BE2C (cell line): ENCODE measurements around the gene GIGYF1.
"Not testable (repeated sequence)": the region's sequence is repeated elsewhere in the genome, so short reads cannot be mapped to it uniquely, and the experiment has no call there.

Source experiments
- DNase-seq: peaks from one replicate; pipeline ENCODE4 v3.0.0-alpha.2; 2020
- H3K27me3 ChIP-seq: fragments of 250-450 bp; sonication (Bioruptor Pico); 2 replicates; pipeline ENCODE4 v1.5.1; 2020; ENCODE audit warnings: mild to moderate bottlenecking
- H3K36me3 ChIP-seq: fragments of 250-450 bp; sonication (Bioruptor Pico); 2 replicates; pipeline ENCODE4 v1.5.1; 2020; ENCODE audit warnings: mild to moderate bottlenecking
- H3K4me1 ChIP-seq: fragments of 250-450 bp; sonication (Bioruptor Pico); 2 replicates; pipeline ENCODE4 v1.5.1; 2020
- H3K4me3 ChIP-seq: 2 replicates; pipeline ENCODE4 v1.5.1; 2011; ENCODE audit warnings: low read depth, low read length
- H3K9me3 ChIP-seq: fragments of 250-450 bp; sonication (Bioruptor Pico); 2 replicates; pipeline ENCODE4 v1.5.1; 2020
- TF ChIP-seq, protein P1 (sequence below): IDR thresholded peaks from 2 replicates; pipeline ENCODE4 v1.5.1; 2012; ENCODE audit warnings: mild to moderate bottlenecking, low read depth, low read length

The GIGYF1 gene

DNA sequence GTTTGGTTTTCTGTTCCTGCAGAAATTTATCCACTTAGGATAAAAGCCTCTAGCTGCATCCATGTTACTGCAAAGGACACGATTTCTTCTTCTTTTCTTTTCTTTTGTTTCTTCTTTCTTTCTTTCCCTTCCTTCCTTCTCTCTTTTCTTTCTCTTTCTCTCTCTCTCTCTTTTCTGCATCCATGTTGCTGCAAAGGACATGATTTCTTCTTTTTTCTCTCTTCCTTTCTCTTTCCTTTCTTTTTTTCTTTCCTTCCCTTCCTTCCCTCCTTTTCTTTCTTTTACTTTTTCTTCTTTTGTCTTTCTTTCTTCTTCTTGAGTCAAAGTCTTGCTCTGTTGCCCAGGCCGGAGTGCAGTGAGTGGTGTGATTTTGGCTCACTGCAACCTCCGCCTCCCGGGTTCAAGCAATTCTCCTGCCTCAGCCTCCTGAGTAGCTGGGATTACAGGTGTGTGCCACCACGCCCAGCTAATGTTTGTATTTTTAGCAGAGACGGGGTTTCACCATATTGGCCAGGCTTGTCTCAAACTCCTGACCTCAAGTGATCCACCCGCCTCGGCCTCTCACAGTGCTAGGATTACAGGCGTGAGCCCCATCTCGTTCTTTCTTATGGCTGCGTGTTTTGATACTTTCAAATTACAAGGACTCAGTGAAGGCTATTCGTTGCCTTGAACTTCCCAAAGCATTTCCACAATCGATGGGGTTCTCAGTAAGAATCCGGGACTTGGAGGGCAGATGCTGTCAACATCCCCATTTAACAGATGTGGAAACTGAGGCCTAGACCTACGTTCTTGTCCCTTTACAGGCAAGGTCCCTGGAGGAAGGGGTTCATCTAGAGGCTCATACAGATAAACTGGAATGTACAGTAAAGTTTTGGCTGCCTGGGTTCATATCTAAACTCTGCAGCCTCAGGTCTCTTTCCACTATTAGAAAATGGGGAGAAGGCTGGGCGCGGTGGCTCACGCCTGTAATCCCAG is 22.4 kb downstream of the GIGYF1 start:
- H3K4me1 ChIP-seq, result no peaks in the 10 kb centered on the region
- no peak overlapping the region for H3K4me3 ChIP-seq
- DNase-seq, result no peak
- TF ChIP-seq, protein P1, sequence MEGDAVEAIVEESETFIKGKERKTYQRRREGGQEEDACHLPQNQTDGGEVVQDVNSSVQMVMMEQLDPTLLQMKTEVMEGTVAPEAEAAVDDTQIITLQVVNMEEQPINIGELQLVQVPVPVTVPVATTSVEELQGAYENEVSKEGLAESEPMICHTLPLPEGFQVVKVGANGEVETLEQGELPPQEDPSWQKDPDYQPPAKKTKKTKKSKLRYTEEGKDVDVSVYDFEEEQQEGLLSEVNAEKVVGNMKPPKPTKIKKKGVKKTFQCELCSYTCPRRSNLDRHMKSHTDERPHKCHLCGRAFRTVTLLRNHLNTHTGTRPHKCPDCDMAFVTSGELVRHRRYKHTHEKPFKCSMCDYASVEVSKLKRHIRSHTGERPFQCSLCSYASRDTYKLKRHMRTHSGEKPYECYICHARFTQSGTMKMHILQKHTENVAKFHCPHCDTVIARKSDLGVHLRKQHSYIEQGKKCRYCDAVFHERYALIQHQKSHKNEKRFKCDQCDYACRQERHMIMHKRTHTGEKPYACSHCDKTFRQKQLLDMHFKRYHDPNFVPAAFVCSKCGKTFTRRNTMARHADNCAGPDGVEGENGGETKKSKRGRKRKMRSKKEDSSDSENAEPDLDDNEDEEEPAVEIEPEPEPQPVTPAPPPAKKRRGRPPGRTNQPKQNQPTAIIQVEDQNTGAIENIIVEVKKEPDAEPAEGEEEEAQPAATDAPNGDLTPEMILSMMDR, result no peak
- H3K9me3 ChIP-seq, result no peaks in the 10 kb centered on the region
- no peaks in the 10 kb centered on the region for H3K27me3 ChIP-seq
- H3K36me3 ChIP-seq, result peaks cover 2% of the 10 kb centered on the region

DNA sequence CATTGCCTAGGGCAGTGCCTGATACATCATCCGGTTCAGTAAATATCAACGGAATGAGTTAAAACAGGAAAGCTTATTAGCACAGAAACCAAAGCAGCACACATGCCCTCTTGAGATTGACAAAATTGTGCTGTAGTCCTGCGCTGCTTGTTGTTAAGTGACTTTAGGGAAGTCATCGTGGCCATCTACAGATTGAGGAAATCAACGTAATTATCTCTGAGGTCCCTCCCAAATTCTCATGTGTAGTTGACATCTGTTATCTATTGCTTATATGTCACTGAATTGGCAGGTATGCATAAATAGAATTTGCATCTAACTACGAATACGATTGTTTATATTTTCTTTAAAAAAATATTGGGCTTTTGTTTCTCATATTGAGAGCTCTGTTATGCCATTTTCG is 24.0 kb downstream of the GIGYF1 start:
- Histone ChIP-seq H3K4me3 (no peak overlapping the region), H3K9me3 (no peaks in the 10 kb centered on the region), H3K4me1 (no peaks in the 10 kb centered on the region), H3K27me3 (no peaks in the 10 kb centered on the region), H3K36me3 (no peaks in the 10 kb centered on the region)
- TF ChIP-seq, protein P1, result no peak
- no peak for DNase-seq

DNA sequence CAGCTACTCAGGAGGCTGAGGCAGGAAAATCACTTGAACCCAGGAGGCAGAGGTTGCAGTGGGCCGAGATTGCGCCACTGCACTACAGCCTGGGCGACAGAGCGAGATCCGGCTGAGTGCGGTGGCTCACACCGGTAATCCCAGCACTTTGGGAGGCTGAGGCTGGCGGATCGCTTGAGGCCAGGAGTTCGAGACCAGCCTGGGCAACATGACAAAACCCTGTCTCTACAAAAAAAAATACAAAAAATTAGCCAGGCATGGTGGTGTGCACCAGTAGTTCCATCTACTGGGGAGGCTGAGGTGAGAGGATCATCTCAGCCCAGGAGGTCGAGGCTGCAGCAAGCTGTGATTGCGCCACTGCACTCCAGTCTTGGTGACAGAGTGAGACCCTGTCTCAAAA is 24.9 kb downstream of the GIGYF1 start:
- H3K9me3 ChIP-seq, H3K36me3 ChIP-seq, H3K27me3 ChIP-seq, H3K4me3 ChIP-seq, H3K4me1 ChIP-seq, DNase-seq: not testable (repeated sequence)

DNA sequence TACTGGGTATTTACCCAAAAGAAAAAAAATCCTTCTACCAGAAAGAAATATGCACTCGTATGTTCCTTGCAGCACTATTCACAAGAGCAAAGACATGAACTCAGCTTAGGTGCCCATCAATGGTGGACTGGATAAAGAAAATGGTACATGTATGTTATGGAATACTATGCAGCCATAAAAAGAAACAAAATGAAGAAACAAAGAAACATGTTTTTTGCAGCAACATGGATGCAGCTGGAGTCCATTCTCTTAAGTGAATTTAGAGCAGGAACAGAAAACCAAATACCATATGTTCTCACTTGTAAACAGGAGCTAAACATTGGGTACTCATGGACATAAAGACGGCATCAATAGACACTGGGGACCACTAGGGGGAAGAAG is 26.0 kb downstream of the GIGYF1 start:
- no peaks in the 10 kb centered on the region for H3K9me3 ChIP-seq
- TF ChIP-seq, protein P1, result no peak
- no peaks in the 10 kb centered on the region for H3K4me1 ChIP-seq
- no peaks in the 10 kb centered on the region for H3K27me3 ChIP-seq
- DNase-seq, result no peak
- H3K36me3 ChIP-seq, result no peaks in the 10 kb centered on the region
- H3K4me3 ChIP-seq, result no peak overlapping the region

DNA sequence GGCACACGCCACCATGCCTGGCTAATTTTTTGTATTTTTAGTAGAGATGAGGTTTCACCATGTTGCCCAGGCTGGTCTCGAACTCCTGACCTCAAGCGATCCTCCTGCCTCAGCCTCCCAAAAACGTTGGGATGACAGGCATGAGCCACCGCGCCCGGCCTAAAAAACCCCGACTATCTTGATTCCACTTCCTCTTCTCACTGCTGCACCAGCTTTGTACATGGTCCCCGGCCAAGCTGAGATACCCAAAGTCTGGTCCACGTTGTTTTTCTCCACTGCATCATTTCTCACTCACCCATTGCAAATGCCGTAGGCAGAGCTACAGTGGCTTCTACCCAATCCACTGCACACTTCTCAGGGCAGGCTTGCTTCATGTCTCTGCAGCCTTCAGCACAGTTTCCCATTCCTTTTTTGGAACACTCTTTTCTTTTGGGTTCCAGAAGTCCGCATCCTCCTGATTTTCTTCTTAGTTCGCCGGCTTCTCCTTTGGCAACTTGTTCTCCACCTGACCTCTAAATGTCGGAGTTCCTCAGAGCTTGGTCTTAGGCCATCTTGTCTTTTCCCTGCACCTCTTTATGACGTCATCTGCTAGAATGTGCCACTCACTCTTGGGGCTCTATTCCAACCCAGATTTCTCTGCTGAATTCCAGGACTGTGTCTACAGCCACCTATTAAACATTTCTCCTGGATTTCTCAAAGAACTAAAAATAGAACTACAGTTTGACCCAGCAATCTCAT is 26.6 kb downstream of the GIGYF1 start:
- Histone ChIP-seq H3K9me3 (no peaks in the 10 kb centered on the region), H3K27me3 (no peaks in the 10 kb centered on the region), H3K36me3 (no peaks in the 10 kb centered on the region), H3K4me3 (no peak overlapping the region), H3K4me1 (no peaks in the 10 kb centered on the region)
- no peak for DNase-seq
- TF ChIP-seq, protein P1, result no peak

DNA sequence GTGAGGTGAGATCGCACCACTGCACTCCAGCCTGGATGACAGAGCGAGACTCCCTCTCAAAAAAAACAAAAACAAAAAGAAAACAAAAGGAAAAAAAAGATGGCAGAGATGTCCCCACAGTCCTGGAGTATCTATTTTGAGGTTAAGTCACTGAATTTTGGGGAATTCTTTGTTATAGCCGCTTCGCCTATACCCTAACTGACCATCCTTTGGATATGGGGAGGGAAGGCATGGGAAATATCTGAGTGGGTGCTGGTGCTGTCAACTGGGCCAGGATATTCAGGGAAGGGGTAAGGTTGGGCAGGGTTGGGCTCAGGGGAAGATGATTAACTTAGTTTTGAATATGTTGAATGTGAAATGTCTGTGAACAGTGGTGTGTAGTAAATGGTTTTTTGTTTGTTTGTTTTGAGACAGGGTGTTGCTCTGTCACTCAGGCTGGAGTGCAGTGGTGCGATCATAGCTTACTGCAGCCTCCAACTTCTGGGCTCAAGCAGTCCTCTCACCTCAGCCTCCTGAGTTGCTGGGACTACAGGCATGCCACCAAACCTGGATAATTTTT is 28.8 kb downstream of the GIGYF1 start:
- TF ChIP-seq, protein P1, result no peak
- DNase-seq, result no peak
- H3K27me3 ChIP-seq, result no peaks in the 10 kb centered on the region

DNA sequence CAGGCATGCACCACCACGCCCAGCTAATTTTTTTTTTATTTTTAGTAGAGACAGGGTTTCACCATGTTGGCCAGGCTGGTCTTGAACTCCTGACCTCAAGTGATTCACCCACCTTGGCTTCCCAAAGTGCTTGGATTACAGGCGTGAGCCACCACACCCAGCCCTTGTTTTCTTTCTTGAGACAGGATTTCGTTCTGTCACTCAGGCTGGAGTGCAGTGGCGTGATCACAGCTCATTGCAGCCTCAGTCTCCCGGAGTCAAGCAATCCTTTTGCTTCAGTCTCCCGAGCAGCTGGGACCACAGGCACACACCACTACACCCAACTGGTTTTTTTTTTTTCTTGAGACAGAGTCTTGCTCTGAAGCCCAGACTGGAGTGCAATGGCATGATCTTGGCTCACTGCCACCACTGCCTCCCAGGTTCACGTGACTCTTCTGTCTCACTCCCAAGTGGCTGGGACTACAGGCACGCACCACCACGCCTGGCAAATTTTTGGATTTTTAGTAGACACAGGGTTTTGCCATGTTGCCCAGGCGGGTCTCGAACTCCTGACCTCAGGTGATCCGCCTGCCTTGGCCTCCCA is 31.8 kb downstream of the GIGYF1 start:
- not testable (repeated sequence) for H3K36me3 ChIP-seq, H3K4me3 ChIP-seq, H3K27me3 ChIP-seq, H3K9me3 ChIP-seq, H3K4me1 ChIP-seq, DNase-seq

More for the DNA sequence above, 28.8 kb downstream of the GIGYF1 start:
- Histone ChIP-seq H3K9me3 (no peaks in the 10 kb centered on the region), H3K4me1 (no peaks in the 10 kb centered on the region), H3K36me3 (no peaks in the 10 kb centered on the region), H3K4me3 (no peak overlapping the region)
